KG1 (cell line): ENCODE measurements around the gene ACY1.
"Not testable (repeated sequence)": the region's sequence is repeated elsewhere in the genome, so short reads cannot be mapped to it uniquely, and the experiment has no call there.

Experiments
- DNase-seq: peaks from one replicate; lab custom pipeline; 2025; lab: John Stamatoyannopoulos, UW

ACY1 gene

GRCh38 chr3:51983578-51984268 is 388 bp downstream of the ACY1 start:
- no peak for DNase-seq

DNA sequence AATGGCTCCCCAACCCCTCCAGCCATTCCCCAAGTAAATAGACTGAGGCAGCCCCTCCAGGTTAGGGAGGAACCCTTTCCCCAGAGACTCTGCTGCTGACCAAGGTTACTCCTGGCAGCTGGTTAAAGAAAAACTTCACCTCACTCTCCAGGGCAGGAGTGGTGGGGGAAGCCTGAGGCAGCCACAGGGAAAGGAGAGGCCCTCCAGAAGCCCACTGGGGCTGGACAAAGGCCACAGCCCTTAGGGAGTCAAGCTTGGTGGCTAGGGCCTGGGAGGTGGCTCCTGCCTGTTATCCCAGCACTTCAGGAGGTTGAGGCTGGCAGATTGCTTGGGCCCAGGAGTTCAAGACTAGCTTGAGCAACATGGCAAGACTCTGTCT is 923 bp downstream of the ACY1 start:
- DNase-seq: no peak

DNA sequence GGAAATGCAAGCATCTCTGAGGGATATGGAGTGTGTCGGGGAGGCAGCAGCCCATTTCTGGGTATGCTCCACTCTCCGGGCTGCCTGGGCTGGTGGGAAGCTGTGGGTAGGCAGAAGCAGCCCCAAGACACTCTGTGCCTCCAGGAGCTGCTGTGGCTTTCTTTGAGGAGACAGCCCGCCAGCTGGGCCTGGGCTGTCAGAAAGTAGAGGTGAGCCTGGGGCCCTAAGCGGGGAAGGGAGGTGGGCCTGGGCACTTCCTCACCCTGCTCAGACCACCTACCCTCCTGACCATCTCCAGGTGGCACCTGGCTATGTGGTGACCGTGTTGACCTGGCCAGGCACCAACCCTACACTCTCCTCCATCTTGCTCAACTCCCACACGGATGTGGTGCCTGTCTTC is 1.7 kb downstream of the ACY1 start:
- no peak for DNase-seq

DNA sequence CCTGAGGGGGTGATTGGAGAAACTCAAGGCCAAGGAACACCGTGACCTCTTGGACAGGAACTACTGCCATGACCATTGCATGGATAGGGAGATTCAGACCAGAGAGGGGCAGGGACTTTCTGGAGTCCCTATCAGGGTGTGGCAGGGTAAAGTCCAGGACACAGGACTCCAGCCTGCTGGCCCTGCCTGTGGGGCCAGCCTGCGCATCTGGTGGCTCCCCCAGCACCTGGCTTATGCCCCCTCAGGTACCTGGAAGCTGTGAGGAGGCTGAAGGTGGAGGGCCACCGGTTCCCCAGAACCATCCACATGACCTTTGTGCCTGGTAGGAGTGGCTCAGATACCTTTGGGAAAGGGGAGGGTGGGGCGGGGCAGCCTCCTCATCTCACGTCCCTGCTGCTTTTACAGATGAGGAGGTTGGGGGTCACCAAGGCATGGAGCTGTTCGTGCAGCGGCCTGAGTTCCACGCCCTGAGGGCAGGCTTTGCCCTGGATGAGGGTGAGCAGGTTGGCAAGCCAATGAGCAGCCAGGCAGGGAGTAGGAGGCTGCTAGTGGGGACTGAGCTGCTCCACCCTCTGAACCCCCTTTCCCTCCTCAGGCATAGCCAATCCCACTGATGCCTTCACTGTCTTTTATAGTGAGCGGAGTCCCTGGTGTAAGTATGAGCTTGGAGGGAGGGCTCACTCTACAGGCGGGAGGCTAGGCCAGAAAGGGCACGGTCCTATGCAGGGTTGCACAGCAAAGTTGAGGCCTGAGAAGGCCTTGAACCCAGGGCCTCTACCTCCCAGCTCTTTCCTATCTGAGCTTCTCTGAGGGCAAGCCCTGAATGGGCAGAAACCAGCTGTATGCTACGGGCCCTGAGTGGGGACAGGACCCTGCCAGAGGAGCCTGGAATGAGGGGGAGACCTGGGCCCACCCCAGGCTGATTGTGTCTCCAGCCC is 2.9 kb downstream of the ACY1 start:
- DNase-seq: no peak

DNA sequence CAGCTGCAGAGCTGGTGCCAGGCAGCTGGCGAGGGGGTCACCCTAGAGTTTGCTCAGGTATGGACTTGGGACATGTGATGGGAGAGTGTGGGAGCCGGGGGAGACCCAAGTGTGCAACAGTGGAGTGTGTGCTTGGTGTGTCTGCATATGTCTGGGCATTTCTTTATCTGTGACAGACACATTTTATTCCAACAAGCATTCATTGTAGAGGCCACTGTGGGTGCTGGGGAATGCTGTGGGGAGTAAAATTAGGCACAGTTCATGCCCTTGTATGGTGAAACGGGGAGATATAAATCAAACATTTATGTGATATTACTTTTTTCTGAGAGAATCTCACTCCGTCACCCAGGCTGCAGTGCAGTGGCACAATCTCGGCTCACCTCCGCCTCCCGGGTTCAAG is 4.2 kb downstream of the ACY1 start:
- no peak for DNase-seq

DNA sequence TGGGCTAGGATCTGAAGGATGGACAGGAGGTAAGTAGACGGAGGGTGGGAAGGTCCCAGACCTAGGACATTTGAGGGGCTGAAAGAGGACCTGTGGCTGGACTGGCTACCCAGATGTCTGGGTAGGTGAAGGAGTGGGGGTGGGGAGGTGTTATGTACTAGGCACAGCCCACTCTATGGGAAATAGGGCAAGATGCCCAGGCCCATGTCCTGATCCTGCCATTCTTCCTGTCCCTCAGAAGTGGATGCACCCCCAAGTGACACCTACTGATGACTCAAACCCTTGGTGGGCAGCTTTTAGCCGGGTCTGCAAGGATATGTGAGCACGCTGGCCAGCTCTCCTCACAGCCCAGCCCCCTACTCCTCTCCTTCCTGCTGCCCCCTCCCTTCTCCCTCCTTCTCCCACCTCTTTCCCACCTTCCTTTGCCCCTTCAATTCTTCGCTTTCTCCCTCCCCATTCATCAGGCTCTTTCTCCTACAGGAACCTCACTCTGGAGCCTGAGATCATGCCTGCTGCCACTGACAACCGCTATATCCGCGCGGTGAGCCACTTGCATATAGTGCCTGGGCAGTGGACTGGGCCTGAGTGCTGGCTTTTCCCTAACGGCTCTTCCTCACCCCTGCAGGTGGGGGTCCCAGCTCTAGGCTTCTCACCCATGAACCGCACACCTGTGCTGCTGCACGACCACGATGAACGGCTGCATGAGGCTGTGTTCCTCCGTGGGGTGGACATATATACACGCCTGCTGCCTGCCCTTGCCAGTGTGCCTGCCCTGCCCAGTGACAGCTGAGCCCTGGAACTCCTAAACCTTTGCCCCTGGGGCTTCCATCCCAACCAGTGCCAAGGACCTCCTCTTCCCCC is 5.2 kb downstream of the ACY1 start:
- DNase-seq: no peak

GRCh38 chr3:51990501-51990971 is 7.2 kb downstream of the ACY1 start:
- not testable (repeated sequence) for DNase-seq

GRCh38 chr3:51992017-51992682 is 8.8 kb downstream of the ACY1 start:
- DNase-seq: no peak

DNA sequence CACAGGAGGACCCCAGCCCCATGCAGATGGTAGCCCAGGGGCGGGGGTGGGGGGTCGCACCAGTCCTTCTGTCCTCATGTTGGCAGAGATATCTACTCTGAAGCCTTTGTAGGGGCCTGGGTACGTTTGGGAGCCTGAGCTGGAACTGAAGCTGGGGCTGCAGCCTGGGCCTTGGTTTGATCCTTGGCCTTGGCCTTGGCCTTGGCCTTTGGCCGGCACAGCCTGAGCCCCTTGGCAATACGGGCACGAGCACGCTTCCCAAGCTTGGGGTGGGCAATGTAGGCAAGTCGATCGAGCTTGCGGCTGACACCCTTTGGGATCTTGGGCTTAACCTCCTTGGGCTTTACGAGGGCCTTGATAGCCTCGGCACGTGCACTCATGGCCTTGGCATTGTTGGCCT is 10.3 kb downstream of the ACY1 start:
- not testable (repeated sequence) for DNase-seq

GRCh38 chr3:51994530-51994929 is 11.2 kb downstream of the ACY1 start:
- no peak for DNase-seq

DNA sequence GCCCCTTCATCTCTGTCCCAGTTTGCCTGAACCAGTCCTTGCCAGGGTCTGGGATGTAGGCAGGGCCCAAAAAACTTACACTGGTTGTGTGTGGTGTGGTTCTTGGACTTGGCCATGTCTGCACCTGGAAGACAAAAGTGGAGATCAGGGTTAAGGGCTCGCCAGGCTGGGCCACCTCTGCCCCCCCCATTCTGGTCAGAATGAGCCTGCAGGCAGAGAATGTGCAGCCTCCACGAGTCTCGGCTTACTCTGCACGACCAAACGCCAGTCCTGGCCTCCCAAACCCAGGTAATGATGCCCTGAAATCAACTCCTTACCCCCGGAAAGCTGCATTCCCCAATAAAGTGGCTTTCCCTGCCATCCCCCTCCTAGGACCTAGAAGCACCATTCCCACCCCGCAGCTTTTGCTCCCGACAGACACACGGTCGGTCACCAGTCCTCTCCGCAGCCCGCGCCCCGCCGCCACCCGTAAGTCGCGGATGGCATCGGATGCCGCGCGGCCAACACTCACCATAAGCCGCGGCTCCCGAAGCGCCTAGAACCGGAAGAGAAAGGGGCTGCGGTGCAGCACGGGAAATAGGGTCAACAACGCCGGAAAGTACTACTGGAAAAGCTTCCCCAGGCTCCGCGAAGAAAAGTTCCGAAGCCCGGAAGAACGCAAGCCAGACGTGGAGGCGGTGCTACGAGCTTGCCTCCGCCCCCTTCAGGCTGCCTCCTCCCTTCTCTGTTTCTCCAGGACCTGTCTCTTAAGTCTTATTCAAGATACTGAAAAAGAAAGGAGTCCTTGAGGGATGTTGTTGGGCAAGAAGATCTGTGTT is 12.2 kb downstream of the ACY1 start, which contains the start of gene RPL29:
RPL29 (minus strand) TSS at position 550 of the 818 bp plus-strand sequence; CDS start at position 116, 434 bp downstream.
- DNase-seq: peak; percentile 91

- no peak for DNase-seq
Observed at GRCh38 chr3:51997172-51997571, 13.8 kb downstream of the ACY1 start.

DNA sequence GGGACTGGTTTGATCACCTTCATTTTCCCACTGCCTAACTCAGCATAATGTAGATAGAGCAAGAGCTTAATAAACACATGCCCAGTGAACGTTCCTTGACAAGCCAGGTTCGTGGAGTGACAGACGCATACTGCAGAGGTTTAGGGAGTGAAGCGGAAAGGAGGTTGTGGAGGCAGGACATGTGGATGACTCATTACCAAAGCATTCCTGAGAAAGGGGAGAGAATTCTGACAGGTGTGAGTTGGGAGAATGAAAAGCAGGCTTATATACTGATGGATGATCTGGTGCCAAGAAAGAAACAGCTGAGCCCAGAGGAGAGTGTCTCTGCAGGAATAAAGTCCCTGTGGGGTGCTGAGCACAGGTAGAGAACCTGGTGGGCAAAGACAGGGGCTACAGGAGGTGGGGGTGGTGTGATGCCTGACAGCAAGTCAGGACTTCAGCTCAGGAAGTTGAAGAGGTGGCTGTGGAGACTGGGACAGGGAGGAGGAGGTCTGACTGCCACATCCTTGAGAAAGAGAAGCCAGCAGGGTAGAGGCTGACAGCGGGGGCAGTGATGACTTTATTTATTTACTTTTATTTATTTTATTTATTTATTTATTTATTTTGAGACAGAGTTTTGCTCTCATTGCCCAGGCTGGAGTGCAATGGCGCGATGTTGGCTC is 14.7 kb downstream of the ACY1 start:
- no peak for DNase-seq

DNA sequence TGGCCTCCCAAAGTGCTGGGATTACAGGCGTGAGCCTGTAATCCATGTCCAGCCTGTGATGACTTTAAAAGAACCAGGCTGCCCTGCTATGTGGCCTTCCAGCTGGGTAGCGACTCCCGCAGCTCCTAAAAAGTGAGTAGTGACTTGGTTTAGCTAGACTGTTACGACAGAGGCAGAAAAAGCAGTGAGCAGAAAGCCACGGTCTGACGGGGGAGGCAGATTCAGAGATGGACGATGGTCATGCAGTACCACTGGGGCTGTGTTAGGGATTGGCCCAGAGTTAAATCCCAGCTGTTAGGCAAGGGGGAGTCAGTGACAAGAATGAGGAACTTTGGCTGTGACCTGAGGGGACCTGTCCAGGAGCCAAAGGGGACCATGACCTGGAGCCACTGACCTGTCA is 15.4 kb downstream of the ACY1 start:
- DNase-seq: no peak

- DNase-seq: no peak
Observed at GRCh38 chr3:51999846-52000245, 16.5 kb downstream of the ACY1 start.

DNA sequence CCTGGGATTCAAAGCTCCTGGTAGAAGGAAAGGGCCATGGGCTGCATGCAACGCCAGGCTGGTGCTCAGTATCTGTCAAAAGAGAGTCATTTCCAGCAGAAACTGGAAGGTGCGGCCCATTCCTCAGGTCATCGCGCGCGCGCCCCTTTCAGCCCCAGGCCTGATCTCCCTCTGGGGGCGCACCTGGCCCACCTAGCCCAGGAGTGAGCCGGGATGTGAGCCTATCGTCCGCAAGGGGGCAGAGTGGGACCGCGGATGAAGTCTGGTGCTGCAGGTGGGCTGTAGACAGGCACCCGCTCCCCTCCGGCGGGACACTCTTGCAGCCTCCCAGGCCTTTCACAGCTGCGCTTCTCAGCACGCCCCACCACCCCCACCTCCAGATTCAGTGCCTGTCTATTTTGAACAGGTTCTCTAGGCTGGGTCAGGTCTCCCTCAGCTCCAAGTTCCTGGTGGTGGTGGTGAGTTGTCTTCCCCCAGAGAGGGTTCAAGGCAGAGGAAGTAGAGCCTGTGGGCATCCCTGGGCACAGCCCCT is 18.2 kb downstream of the ACY1 start:
- peak; percentile 65 for DNase-seq

- DNase-seq: no peak
Observed at GRCh38 chr3:52002748-52003147, 19.4 kb downstream of the ACY1 start.

DNA sequence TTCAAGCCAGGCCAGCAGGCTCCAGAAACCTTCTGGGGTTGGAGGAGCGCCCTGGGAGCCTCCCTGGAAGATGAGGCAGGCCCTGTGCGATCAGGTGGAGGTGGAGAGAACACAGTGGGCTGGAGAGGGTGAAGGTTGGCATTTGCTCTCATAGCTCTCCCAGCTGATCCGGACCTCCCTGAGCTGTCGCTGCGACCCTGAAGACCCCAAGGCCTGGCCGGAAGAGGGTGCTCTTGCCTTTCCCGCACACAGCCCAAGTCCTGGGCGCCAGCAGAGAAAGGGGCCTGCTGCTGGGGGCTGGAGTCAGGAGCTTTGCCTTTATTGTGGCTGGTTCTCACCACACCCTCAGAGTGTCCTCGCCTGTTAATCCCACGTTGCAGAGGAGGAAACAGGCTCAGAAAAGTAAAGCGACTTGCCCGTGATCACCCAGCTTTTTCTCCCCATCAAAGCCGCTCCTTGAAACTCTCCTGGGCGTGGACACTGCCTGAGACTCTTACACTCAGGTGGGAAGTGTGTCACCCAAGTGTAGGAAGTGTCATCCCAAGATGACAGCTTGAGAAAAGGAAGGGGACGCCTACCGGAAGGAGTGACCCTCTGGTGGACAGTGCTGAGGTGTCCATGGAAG is 20.9 kb downstream of the ACY1 start:
- no peak for DNase-seq

DNA sequence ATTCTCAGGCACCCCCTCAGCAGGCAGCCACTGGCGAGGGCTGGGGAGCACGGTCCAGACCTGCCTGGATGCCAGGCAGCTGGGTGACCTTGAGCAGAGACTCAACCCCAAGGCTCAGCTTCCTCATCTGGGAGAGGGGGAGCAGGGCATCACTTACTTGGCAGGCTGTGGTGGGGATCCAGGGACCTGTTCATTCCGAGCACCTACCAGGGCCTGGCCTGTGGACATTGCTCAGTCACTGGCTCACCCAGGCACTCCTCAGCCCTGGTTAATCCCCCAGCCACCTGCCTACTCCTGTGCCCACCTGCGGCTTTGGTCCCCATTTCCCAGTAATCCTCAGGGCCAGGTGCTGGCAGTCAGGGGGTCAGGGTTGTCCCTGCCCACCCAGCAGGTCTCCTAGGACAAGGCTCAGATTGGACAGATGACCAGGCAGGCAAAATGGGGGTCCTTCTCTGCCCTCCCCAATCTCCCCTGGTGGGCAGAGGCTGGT is 21.6 kb downstream of the ACY1 start:
- DNase-seq: no peak
